ENCODE data around the gene FAM83B.

- TF ChIP-seq CTCF (IDR thresholded peaks at IDR 0.05; ENCODE audit: low read length) (no peak), EZH2 (IDR thresholded peaks at IDR 0.05; ENCODE audit: borderline replicate concordance, low read length) (no peak)
Measured at GRCh38 chr6:54909184-54909583, 62.6 kb downstream of the FAM83B start.
